DND-41 (cell line): ENCODE results near the gene BTBD18.

Experiments
- ATAC-seq: fragments of 200-7000 bp; cut with Tn5 transposase; 3 replicates; pipeline ENCODE4 v1.9.1; 2021; ENCODE audit warnings: low read depth; ENCODE audit not compliant: insufficient read depth
- DNase-seq: peaks from one replicate; pipeline ENCODE4 v3.0.0-alpha.2; 2020
- H2AFZ ChIP-seq: 2 replicates; pipeline ENCODE4 v1.6.0; 2012; ENCODE audit warnings: low read depth, low read length
- H3K27ac ChIP-seq: 2 replicates; pipeline ENCODE4 v1.5.1; 2012; ENCODE audit warnings: low read length, inconsistent platforms
- H3K27me3 ChIP-seq: fragments of 200-600 bp; sonication (generic); 2 replicates; pipeline ENCODE4 v1.6.0; 2012; ENCODE audit warnings: low read length, mild to moderate bottlenecking, inconsistent platforms; ENCODE audit not compliant: insufficient read depth, poor library complexity
- H3K36me3 ChIP-seq: 2 replicates; pipeline ENCODE4 v1.5.1; 2012; ENCODE audit warnings: low read length, inconsistent platforms; ENCODE audit not compliant: insufficient read depth
- H3K4me1 ChIP-seq: 2 replicates; pipeline ENCODE4 v1.5.1; 2012; ENCODE audit warnings: mild to moderate bottlenecking, low read length; ENCODE audit not compliant: insufficient read depth
- H3K4me2 ChIP-seq: 2 replicates; pipeline ENCODE4 v1.6.0; 2012; ENCODE audit warnings: mild to moderate bottlenecking, moderate library complexity, low read length, inconsistent platforms; ENCODE audit not compliant: insufficient read depth
- H3K4me3 ChIP-seq, 2 experiments: fragments of 200-600 bp in 1 of 2; shearing (Covaris generic) in 1 of 2; 2 replicates each; pipeline ENCODE4 v1.5.1; 2012 to 2016; ENCODE audit warnings: inconsistent platforms in 2 of 2, low read length in 2 of 2, mild to moderate bottlenecking in 2 of 2, low read depth in 1 of 2, moderate library complexity in 1 of 2
- H3K79me2 ChIP-seq: 2 replicates; pipeline ENCODE4 v1.6.0; 2012; ENCODE audit warnings: low read length, inconsistent platforms; ENCODE audit not compliant: insufficient read depth
- H3K9ac ChIP-seq: 2 replicates; pipeline ENCODE4 v1.6.0; 2012; ENCODE audit warnings: low read depth, mild to moderate bottlenecking, inconsistent platforms, low read length, moderate library complexity
- H3K9me3 ChIP-seq: 2 replicates; pipeline ENCODE4 v1.5.1; 2012; ENCODE audit warnings: low read length, moderate library complexity, mild to moderate bottlenecking, inconsistent platforms; ENCODE audit not compliant: insufficient read depth, severe bottlenecking
- H4K20me1 ChIP-seq: 2 replicates; pipeline ENCODE4 v1.6.0; 2012; ENCODE audit warnings: low read length; ENCODE audit not compliant: insufficient read depth
- EZH2 ChIP-seq: IDR thresholded peaks from 3 replicates; pipeline ENCODE4 v1.6.1; 2012; ENCODE audit warnings: borderline replicate concordance, low read depth, mild to moderate bottlenecking, moderate library complexity, low read length, inconsistent platforms; ENCODE audit not compliant: severe bottlenecking
- TF ChIP-seq, protein P1 (sequence below): IDR thresholded peaks from 2 replicates; pipeline ENCODE4 v1.5.1; 2012; ENCODE audit warnings: borderline replicate concordance, low read length, moderate library complexity, mild to moderate bottlenecking; ENCODE audit not compliant: poor library complexity, severe bottlenecking; ENCODE audit errors: extremely low read depth

The BTBD18 gene

GRCh38 chr11:57785072-57785471 lies 33.5 kb upstream of the BTBD18 start:
- DNase-seq (no peak), ATAC-seq (no peak)
- Histone ChIP-seq H3K36me3 (no peaks in the 10 kb centered on the region), H3K9ac (no peak overlapping the region), H3K4me3 (no peak overlapping the region), H3K27me3 (no peaks in the 10 kb centered on the region), H3K4me1 (peaks cover 39% of the 10 kb centered on the region), H4K20me1 (no peaks in the 10 kb centered on the region), H3K9me3 (no peaks in the 10 kb centered on the region), H3K4me2 (no peak overlapping the region), H3K79me2 (peaks cover 31% of the 10 kb centered on the region; the same call in 1 of the 2 replicates), H3K27ac (no peak overlapping the region), H2AFZ (no peak overlapping the region)
- no peak for TF ChIP-seq EZH2
- TF ChIP-seq, protein P1, sequence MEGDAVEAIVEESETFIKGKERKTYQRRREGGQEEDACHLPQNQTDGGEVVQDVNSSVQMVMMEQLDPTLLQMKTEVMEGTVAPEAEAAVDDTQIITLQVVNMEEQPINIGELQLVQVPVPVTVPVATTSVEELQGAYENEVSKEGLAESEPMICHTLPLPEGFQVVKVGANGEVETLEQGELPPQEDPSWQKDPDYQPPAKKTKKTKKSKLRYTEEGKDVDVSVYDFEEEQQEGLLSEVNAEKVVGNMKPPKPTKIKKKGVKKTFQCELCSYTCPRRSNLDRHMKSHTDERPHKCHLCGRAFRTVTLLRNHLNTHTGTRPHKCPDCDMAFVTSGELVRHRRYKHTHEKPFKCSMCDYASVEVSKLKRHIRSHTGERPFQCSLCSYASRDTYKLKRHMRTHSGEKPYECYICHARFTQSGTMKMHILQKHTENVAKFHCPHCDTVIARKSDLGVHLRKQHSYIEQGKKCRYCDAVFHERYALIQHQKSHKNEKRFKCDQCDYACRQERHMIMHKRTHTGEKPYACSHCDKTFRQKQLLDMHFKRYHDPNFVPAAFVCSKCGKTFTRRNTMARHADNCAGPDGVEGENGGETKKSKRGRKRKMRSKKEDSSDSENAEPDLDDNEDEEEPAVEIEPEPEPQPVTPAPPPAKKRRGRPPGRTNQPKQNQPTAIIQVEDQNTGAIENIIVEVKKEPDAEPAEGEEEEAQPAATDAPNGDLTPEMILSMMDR: no peak

GRCh38 chr11:57781529-57781943 lies 29.9 kb upstream of the BTBD18 start:
- H3K4me2 ChIP-seq: no peak overlapping the region
- no peak for TF ChIP-seq EZH2
- TF ChIP-seq, protein P1: no peak
- H3K79me2 ChIP-seq: peaks cover 20% of the 10 kb centered on the region; the same call in 1 of the 2 replicates
- no peaks in the 10 kb centered on the region for H3K27me3 ChIP-seq
- no peak overlapping the region for H3K4me3 ChIP-seq
- H2AFZ ChIP-seq: no peak overlapping the region
- H3K9me3 ChIP-seq: no peaks in the 10 kb centered on the region
- no peak for DNase-seq
- H3K9ac ChIP-seq: no peak overlapping the region
- no peaks in the 10 kb centered on the region for H4K20me1 ChIP-seq
- H3K4me1 ChIP-seq: peaks cover 29% of the 10 kb centered on the region
- no peak for ATAC-seq
- H3K27ac ChIP-seq: no peak overlapping the region
- no peaks in the 10 kb centered on the region for H3K36me3 ChIP-seq

- Histone ChIP-seq H2AFZ (no peak overlapping the region), H3K27ac (peak overlapping the region; percentile 4; the same call in 1 of the 2 replicates), H3K27me3 (no peaks in the 10 kb centered on the region), H3K4me3 (no peak overlapping the region), H3K9me3 (no peaks in the 10 kb centered on the region), H3K79me2 (peaks cover 33% of the 10 kb centered on the region; the same call in 1 of the 2 replicates), H4K20me1 (no peaks in the 10 kb centered on the region), H3K4me1 (peaks cover 34% of the 10 kb centered on the region), H3K9ac (no peak overlapping the region), H3K36me3 (no peaks in the 10 kb centered on the region), H3K4me2 (no peak overlapping the region)
- DNase-seq (no peak), ATAC-seq (no peak)
- TF ChIP-seq, protein P1: no peak
- no peak for TF ChIP-seq EZH2
Observed at GRCh38 chr11:57779276-57779675, 27.7 kb upstream of the BTBD18 start.
